GM19452 (cell line): ENCODE results near the gene RGSL1.

Source experiments
- ATAC-seq: cut with Tn5 transposase; IDR thresholded peaks from one replicate; pipeline ENCODE4 v1.9.1; 2021; ENCODE audit not compliant: unreplicated experiment

The RGSL1 gene

DNA sequence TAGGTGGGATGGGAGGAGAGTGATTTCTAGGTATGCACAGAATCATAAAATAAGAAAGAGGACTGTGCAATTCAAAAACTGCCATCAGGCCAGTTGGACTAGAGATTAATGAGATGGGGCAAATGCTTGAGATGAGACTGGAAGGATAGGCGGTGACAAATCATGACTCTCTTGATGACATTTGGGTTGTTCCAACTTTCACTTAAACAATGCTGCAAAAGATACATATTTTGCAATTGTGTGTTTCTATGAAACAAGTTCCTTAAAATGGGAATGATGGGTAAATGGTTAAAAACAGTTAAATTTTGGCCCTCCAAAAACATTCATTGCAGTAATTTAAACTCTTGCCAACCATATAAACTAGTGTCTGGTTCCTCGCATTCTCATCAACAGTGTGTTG, 84.0 kb downstream of the RGSL1 start:
- no peak for ATAC-seq

GRCh38 chr1:182549346-182549745, 99.4 kb downstream of the RGSL1 start:
- ATAC-seq = no peak

- no peak for ATAC-seq
Measured at GRCh38 chr1:182549811-182550210, 99.9 kb downstream of the RGSL1 start.

DNA sequence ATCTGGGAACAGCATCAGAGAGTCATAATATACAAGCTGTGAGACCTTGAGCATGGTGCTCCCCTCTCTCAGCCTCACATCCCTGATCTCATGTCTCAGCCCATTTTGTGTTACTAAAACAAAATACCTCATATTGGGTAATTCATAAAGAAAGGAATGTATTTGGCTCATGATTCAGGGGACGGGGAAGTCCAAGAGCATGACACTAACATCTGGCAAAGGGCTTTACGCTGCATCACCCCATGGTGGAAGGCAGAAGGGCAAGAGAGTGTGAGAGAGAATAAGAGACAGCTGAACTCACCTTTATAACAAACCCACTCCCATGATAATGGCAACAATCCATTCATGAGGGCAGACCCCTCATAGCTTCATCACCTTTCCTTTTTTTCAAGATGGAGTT, 102.6 kb downstream of the RGSL1 start:
- ATAC-seq = no peak

- ATAC-seq = no peak
Measured at GRCh38 chr1:182555493-182555892, 105.5 kb downstream of the RGSL1 start.

DNA sequence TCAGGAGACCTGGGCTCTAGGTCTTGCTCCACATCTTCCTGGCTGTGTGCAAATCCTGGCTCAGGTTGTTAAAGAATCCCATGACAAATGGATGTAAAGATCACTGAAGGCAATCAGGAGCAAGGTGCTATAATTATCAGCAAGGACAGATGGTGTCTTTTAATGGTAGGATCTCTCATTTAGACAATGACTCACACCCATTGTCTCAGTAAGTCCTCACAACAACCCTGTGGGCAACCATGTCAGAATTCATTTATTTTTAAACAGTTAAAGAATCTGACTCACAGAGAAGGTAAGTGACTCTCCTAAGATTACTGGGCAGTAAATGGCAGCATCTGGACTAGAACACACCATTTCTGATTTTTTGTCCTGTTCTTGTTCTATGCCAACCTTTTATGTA, 106.3 kb downstream of the RGSL1 start:
- no peak for ATAC-seq

GRCh38 chr1:182560392-182560984, 110.5 kb downstream of the RGSL1 start:
- ATAC-seq = no peak

- no peak for ATAC-seq
Measured at GRCh38 chr1:182561456-182561855, 111.5 kb downstream of the RGSL1 start.

DNA sequence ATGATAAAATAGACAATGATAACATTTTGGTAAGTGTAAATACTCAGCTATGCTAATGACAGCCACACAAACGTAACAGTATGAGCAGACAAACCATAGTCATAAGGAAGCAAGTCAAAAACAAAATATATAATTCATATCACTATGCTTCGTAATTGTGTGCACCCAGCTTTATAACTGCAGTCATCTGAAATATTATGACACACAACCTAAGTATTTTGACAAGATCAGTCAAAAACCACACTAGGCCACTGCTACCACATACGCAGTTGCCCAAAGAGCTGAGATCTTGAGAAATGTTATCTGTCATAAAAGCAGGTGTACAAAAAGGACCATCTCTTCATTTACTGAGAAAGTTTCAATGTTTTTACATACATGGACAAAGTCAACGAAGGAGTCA, 113.1 kb downstream of the RGSL1 start:
- ATAC-seq = no peak

DNA sequence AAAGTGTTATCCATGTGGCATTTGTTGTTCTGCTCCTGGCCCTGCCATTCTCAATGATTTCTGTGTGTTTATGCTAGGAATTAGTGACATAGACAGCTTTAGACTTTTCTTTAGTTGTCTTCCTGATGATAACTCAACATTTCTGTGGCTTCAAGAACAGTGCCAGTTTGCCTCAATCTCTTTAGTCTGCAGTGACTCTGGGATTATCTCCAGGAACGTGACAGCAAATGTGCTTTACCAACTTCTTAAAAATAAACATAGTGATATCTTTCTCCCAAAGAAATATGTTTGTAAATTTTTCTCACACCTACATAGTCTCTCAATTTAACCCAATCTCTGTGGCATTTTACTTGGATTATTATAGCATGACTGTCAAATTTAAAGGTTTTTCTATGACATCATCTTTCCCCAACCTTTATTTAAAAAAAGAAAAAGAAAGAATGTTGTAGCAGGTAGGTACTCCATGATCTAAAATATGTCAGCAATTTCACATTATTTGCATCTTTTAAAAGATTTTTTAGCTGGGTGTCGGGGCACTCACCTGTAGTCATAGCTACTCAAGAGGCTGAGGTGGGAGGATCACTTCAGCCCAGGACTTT, 114.6 kb downstream of the RGSL1 start:
- ATAC-seq = no peak

- no peak for ATAC-seq
Measured at GRCh38 chr1:182565537-182565936, 115.6 kb downstream of the RGSL1 start.

DNA sequence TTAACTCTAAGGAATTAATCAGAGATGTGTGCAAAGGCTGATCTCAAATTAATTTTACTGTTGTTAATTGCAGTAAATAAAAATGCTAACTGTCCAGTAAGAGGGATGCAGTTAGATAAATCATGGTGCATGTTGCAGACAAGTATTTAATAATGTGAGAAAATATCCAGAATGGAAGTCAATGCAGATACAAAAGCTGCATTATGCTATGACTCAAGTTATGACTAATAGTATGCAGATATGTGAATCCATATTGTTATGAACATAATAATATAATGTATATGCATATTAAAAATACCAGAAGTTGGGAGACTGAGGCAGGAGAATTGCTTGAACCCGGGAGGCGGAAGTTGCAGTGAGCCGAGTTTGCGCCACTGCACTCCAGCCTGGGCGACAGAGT, 117.7 kb downstream of the RGSL1 start:
- ATAC-seq = no peak

DNA sequence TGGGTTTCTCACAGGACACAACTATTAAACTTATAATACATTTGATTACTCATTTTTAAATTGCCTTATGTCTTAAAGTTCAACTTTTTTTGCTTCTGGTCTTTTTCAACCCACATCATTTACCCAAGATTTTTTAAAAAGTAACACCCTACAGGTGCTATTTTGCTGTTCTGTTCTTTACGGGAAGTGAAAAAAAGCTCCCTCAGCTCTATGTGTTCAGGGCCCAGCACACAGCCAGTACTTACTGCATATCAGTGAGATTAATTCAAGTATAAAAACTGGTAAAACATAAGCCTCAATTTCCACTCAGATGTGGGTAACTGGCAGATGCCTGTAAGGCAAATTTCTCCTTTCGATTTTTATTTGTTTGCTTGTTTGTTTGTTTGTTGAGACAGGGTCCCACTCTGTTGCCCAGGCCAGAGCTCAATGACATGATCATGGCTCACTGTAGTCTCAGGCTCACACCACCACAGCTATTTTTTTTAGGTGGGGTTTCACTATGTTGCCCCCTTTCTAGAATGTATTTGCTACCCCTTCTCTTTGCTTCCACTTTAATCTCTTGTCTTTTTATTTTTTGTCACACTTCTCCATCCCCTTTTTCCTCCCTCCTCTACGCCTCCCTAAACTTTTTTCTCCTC, 118.8 kb downstream of the RGSL1 start:
- no peak for ATAC-seq

- ATAC-seq = no peak
Measured at GRCh38 chr1:182569939-182570610, 120.1 kb downstream of the RGSL1 start.

DNA sequence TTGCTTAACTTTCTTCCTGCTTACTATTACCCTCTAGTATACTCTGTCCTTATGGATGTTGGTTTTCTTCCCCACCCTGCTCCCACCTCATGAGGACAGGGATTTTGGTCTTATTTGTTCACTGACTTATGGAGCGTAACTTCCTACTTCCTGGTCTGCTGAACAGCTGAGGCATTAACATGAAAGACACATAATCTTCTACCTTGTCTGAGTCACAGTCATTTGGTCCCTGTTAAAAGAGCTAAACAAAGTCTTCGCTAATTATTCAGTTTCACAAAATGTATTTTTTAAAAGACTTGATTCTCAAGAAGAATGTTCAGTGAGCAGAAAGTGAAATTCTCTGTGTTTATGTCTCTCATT, 120.6 kb downstream of the RGSL1 start:
- no peak for ATAC-seq

DNA sequence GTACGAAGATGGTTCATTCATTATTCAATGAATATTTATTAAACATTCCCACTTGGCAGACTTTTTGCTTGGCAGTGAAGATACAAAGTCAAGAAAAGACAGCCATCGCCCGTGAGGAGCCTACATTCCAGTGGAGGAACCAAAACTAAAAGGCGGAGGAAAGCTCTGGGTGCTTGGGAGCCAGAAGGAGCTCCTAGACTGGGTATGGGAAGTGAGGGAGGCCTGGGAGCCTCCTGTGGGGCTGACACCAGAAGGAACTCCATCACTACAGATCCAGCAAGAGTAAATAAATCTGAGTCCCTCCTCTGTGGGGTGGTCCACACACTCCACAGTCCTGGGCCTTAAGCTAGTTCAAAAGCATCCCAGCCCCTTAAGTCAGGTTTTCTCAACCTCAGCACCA, 124.2 kb downstream of the RGSL1 start:
- no peak for ATAC-seq

- no peak for ATAC-seq
Measured at GRCh38 chr1:182575540-182576149, 125.7 kb downstream of the RGSL1 start.

DNA sequence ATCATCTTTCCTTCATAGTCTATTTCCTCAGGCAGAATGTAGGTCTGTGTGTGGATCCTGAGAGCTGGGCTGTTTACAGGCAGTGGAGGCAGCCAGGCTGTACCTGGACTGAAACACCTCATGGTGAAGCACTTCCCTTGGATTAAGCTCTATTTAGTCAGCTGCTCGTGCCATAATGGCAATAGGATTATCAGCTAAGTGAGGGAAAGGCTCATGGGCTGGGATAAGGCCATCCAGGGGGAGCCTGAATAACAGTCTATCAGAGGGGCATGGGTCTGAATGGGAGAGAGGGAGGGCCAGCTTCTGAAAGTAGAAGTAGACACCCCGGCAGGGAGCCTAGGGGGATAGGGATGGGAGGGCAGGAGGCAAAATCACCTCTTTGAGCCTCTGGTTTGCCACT, 130.8 kb downstream of the RGSL1 start:
- no peak for ATAC-seq

GRCh38 chr1:182584746-182585145, 134.8 kb downstream of the RGSL1 start:
- ATAC-seq = no peak

- ATAC-seq = no peak
Measured at GRCh38 chr1:182586380-182586779, 136.4 kb downstream of the RGSL1 start.

DNA sequence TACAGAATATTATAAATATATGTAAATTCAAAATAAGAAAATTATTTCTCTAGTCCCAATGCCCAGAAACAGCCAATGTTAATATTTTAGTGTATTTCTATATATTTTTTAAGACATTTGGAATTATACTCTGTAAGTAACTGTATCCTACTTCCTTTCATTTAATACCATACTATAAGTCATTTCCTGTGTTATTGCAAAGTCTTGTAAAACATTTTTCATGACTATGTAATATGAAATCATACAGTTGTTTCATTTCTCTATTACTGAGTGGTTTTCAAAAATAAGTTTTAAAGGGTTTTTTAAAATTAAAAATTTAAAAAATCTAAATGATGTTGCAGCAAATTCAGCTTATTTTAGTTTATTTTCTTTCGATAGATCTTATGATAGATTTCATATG, 137.1 kb downstream of the RGSL1 start:
- ATAC-seq = no peak
